HG03378 (cell line): Measurements from ENCODE around the gene TBC1D5.
A peak's percentile ranks its signal among the peaks of the same experiment; 100 is the strongest.
"Not testable (repeated sequence)": the region's sequence is repeated elsewhere in the genome, so short reads cannot be mapped to it uniquely, and the experiment has no call there.

Source experiments
- ATAC-seq: cut with Tn5 transposase; IDR thresholded peaks from one replicate; pipeline ENCODE4 v1.9.1; 2021; ENCODE audit warnings: mild to moderate bottlenecking, moderate library complexity; ENCODE audit not compliant: unreplicated experiment

Gene TBC1D5

GRCh38 chr3:17372362-17373210 is 369.8 kb downstream of the TBC1D5 start:
- ATAC-seq: no peak

- no peak for ATAC-seq
Observed at GRCh38 chr3:17369973-17370372, 372.5 kb downstream of the TBC1D5 start.

GRCh38 chr3:17367171-17367570 is 375.3 kb downstream of the TBC1D5 start:
- ATAC-seq: no peak

DNA sequence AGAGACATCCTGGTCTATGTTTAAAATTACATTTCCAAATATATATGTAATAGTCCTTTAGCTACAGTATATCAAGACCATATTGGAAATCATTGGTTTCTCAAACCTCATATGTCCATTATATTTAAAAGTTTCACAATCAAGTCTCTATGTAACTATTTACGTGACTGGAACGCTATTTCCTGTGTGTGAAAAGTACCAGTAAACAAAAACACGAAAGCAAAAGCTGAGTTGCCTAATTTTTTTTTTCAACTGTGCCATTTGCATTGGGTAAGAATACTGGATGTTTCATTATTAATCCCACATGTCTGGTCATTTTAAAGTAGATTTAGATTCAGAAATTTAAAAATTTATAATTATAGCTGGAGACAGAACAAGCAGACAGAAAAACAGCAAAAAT is 381.4 kb downstream of the TBC1D5 start:
- ATAC-seq: no peak

GRCh38 chr3:17359911-17360310 is 382.5 kb downstream of the TBC1D5 start:
- ATAC-seq: no peak

DNA sequence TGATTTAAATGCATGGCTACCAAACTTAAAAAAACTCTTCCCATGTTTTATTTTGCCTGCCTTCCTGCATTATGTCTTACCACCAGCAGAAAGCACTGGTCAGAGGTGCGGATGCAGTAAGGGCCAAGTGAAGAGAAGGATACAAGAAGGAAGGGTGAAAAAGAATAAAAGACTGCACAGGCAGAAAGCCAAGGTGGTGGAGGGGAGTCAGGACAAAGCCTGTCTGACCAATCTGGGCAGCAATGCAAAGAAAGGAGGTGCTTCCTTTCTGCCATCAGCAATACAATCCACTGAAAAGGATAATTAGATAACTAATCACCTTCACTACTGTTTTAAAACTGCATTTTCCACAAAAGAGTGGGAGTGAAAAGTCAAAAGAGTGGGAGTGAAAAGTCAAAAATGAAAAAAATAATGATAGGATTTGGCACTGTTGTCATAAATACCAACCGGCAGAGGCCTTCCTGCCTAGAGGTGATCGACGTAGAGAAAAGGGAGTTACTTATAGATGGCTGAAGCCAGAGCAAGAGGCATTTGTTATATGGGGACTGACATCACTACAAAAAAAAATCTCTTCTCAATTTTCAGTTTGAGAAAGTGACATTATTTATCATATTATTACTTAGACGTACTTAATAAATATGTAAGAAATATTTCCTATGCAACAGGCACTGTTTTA is 385.3 kb downstream of the TBC1D5 start:
- ATAC-seq: no peak

GRCh38 chr3:17356585-17356984 is 385.8 kb downstream of the TBC1D5 start:
- no peak for ATAC-seq

- no peak for ATAC-seq
Observed at GRCh38 chr3:17355591-17355990, 386.8 kb downstream of the TBC1D5 start.

DNA sequence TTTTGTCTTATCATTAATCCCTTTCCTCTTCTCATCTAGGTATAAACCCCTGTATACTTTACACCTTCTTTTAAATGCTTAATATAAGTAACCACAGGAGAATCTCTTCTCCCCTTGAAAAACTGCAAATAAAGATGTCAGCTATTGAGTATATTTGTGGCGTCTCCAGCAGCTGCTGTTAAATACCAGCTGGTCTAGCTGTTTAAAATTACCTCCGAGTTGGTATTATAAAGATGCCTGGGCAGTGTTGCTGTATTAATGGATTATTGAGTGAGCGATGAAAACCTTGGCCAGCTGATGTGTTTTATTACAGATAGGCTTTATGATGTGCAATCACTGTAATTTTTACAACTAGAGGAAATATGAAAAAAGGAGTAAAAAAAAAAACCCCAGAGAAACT is 388.1 kb downstream of the TBC1D5 start:
- ATAC-seq: no peak

DNA sequence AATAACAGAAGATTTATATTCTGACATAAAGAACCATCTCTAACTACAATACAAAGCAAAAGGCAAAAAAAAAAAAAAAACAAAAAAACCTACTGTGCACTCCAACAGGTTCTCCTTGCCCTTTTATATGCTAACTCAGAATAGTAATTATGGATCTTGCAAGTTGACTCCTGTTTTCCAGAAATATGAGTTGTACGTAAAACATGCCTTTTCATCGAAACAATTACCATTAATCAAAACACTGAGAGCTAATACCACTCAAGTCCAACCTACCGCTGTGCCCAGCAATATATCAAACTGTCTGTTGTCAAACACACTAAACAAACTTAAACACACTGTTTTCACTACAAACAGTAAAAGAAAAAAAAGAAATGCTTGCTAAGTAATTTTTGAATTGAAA is 389.8 kb downstream of the TBC1D5 start:
- no peak for ATAC-seq

DNA sequence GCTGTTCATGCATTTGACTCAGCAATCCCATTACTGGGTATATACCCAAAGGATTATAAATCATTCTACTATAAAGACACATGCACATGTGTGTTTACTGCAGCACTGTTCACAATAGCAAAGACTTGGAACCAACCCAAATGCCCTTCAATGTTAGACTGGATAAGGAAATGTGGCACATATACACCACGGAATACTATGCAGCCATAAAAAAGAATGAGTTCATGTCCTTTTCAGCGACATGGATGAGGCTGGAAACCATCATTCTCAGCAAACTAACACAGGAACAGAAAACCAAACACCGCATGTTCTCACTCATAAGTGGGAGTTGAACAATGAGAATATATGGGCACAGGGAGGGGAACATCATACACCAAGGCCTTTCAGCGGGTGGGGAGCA is 391.2 kb downstream of the TBC1D5 start:
- ATAC-seq: not testable (repeated sequence)

DNA sequence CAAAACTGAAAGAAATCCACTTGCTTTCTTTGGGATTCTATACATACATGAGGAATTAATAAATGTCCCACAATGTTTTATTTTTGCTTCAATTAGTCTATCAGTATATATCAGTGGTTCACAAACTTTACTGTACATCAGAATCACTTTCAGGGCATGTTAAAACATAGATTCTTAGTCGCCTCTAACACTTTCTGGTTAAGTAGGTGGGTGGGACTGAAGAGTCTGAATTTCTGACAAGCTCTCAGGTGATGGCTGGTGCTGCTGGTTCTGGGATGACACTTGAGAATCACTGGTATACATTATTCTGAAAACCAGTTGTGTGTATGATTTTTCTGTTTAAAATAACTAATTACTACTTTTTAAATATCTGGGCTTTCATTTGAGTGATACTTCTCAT is 393.3 kb downstream of the TBC1D5 start:
- ATAC-seq: no peak

DNA sequence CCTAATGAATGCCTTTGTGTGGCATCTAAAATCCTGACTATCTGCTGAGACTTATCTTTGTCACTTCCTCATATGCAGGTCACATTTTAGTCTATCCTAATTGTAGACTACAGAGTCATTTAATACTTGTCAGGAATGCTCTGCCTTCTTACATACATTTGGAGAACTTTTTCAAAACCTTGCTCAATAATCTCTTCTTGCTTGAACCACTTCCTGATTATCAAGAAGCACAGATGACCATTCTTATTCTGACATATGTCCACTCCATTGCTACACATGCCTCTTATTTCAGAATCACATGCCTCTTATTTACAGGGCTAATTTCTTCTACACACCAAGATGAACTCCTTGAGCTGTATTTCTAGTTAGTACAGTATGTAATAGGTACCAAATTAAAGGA is 400.3 kb downstream of the TBC1D5 start:
- no peak for ATAC-seq

DNA sequence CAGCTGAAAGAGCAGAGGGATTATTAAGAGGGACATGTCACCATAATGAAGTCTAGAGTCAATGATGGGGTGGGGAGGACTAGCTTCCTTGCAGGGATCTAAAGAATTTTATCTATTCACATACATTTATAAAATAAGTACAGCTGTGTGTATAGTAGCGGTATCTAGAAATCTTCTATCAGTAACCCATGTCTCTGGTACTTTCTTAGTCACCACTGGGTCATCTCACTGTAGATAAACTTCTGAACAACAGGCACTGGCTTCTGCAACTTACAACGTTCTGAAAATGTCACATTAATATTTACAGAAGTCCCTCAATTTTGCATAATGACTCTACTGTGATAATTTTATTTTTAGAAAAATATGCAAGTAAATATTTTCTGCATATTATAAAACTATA is 401.7 kb downstream of the TBC1D5 start:
- ATAC-seq: no peak

DNA sequence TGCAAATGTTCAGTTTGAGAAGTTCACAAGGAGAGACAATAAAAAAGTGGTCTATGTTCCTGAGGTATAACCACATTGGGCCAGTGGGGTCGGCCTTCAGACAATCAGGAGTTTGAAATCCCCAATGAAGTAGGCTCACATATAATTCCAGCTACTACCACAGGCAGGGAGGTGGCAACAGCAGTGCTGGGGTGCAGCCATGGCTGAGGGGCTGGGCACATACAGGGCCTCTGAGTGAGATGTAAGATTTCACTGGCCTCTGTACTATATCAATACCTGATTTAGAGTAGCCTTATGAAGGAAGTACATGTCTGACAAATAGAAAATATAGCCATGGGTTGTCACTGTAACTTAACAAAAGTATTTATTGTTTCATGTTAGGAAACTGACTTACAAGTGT is 402.2 kb downstream of the TBC1D5 start:
- ATAC-seq: no peak

GRCh38 chr3:17339132-17339575 is 403.3 kb downstream of the TBC1D5 start:
- ATAC-seq: no peak

- no peak for ATAC-seq
Observed at GRCh38 chr3:17336291-17336690, 406.1 kb downstream of the TBC1D5 start.

- ATAC-seq: no peak
Observed at GRCh38 chr3:17333893-17334292, 408.5 kb downstream of the TBC1D5 start.

- ATAC-seq: no peak
Observed at GRCh38 chr3:17333446-17333845, 409.0 kb downstream of the TBC1D5 start.

- no peak for ATAC-seq
Observed at GRCh38 chr3:17330660-17331059, 411.8 kb downstream of the TBC1D5 start.

DNA sequence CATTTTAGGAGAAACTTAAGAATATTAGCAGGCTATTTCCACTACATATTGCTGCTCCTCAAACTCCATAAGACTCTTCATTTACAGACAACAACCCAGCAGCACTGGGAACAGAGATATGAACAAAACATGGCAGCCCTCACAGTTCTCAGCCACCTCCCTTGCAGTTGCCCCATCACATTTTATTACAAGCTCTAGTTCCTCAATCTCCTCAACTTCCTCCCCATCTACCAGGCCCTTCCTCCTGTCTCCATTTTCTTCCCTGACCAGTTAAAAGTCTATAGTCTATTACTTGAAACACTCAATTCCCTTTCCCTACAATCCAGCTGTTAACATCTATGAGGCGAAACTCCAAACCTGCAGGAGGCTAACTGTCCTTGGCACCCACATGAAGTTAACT is 412.5 kb downstream of the TBC1D5 start:
- ATAC-seq: no peak

DNA sequence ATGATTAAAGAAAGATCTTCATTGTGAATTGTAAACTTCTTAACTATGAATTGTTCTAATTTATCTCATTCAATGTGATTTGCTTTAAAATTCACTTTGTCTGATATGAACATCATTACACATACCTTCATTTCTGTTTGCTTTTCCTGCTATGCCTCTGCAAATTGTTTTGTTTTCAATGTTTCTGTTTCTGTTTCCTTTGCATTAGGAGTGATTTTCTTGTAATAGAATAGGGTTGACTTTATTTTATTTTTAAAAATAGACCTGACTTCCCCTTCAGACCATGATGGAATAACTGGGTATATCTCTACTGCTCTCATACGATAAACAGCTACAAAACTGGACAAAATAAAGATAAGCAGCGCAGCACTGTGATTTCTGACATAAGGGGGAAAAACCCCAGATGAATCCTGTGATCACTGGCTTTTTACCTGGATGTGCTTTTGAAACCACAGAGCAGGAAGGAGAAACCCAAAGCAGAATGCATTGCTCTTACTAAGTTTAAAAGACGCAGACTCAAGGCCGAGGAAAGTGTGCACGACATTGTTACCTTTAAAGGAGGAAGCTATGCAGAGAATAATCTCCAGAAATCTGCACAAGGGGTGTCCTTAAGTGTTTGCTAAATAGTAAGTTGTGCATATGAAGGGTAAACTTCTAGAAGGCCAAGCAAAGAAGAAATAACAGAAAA is 420.2 kb downstream of the TBC1D5 start:
- peak; percentile 54 for ATAC-seq
